Neutrophil (primary cell): ENCODE data around the gene NUDT8.
"Not testable (repeated sequence)": the region's sequence is repeated elsewhere in the genome, so short reads cannot be mapped to it uniquely, and the experiment has no call there.

Source experiments
- H3K27ac ChIP-seq: fragments of 200-600 bp; sonication (generic); 2 replicates; pipeline ENCODE4 v1.5.1; 2016; ENCODE audit warnings: mild to moderate bottlenecking, moderate library complexity
- H3K27me3 ChIP-seq: fragments of 200-600 bp; sonication (generic); 2 replicates; pipeline ENCODE4 v1.6.0; 2016; ENCODE audit warnings: mild to moderate bottlenecking
- H3K36me3 ChIP-seq: fragments of 200-600 bp; sonication (generic); 2 replicates; pipeline ENCODE4 v1.5.1; 2017
- H3K4me1 ChIP-seq, 2 experiments: fragments of 200-600 bp in 1 of 2; sonication (generic) in 1 of 2; 1 replicate in 1 of 2; 2 replicates in 1 of 2; pipeline versions ENCODE4 v1.5.1 to v1.6.1; 2013 to 2016; ENCODE audit warnings: low read depth in 1 of 2, low read length in 1 of 2, mild to moderate bottlenecking in 1 of 2, moderate library complexity in 1 of 2; ENCODE audit not compliant: control insufficient read depth in 1 of 2, insufficient read depth in 1 of 2
- H3K4me3 ChIP-seq, 2 experiments: fragments of 200-600 bp in 1 of 2; sonication (generic) in 1 of 2; 1 replicate in 1 of 2; 2 replicates in 1 of 2; pipeline ENCODE4 v1.5.1; 2013 to 2016; ENCODE audit warnings: low read depth in 1 of 2, low read length in 1 of 2, mild to moderate bottlenecking in 1 of 2, moderate library complexity in 1 of 2
- H3K9me3 ChIP-seq: fragments of 200-600 bp; sonication (generic); 2 replicates; pipeline ENCODE4 v1.5.1; 2016
- CTCF ChIP-seq: fragments of 200-600 bp; sonication (generic); IDR thresholded peaks from 2 replicates; pipeline ENCODE4 v1.5.1; 2016; ENCODE audit warnings: antibody characterized with exemption

NUDT8 gene

GRCh38 chr11:67594480-67594879 lies 35.3 kb downstream of the NUDT8 start:
- H3K9me3 ChIP-seq = no peaks in the 10 kb centered on the region
- no peak overlapping the region for H3K27ac ChIP-seq
- peaks cover 3 to 6% of the 10 kb centered on the region in 2 experiments for H3K4me1 ChIP-seq
- H3K36me3 ChIP-seq = no peaks in the 10 kb centered on the region
- H3K4me3 ChIP-seq = no peak overlapping the region
- no peaks in the 10 kb centered on the region for H3K27me3 ChIP-seq
- TF ChIP-seq CTCF = no peak

GRCh38 chr11:67593565-67593905 lies 36.2 kb downstream of the NUDT8 start:
- no peaks in the 10 kb centered on the region for H3K9me3 ChIP-seq
- TF ChIP-seq CTCF = no peak
- no peaks in the 10 kb centered on the region for H3K27me3 ChIP-seq
- H3K4me1 ChIP-seq = peaks cover 0 to 6% of the 10 kb centered on the region in 2 experiments
- H3K4me3 ChIP-seq = no peak overlapping the region
- H3K27ac ChIP-seq = no peak overlapping the region
- no peaks in the 10 kb centered on the region for H3K36me3 ChIP-seq

GRCh38 chr11:67592880-67593564 lies 36.7 kb downstream of the NUDT8 start:
- Histone ChIP-seq H3K36me3 (no peaks in the 10 kb centered on the region), H3K27ac (no peak overlapping the region), H3K27me3 (no peaks in the 10 kb centered on the region), H3K9me3 (no peaks in the 10 kb centered on the region), H3K4me1 (peaks cover 0 to 6% of the 10 kb centered on the region in 2 experiments), H3K4me3 (no peak overlapping the region)
- no peak for TF ChIP-seq CTCF

GRCh38 chr11:67588899-67589415 lies 40.8 kb downstream of the NUDT8 start:
- not testable (repeated sequence) for H3K36me3 ChIP-seq, H3K4me3 ChIP-seq, H3K27me3 ChIP-seq, H3K27ac ChIP-seq, H3K9me3 ChIP-seq
- H3K4me1 ChIP-seq = peaks cover 5 to 10% of the 10 kb centered on the region in 2 experiments

GRCh38 chr11:67588136-67588503 lies 41.6 kb downstream of the NUDT8 start:
- peaks cover 11 to 12% of the 10 kb centered on the region in 2 experiments for H3K4me1 ChIP-seq

More at GRCh38 chr11:67588136-67588503, 41.6 kb downstream of the NUDT8 start:
- no peaks in the 10 kb centered on the region for H3K9me3 ChIP-seq
- no peak overlapping the region for H3K27ac ChIP-seq
- H3K4me3 ChIP-seq = no peak overlapping the region
- TF ChIP-seq CTCF = no peak
- no peaks in the 10 kb centered on the region for H3K27me3 ChIP-seq
- peaks cover 7% of the 10 kb centered on the region for H3K36me3 ChIP-seq
